SK-N-SH treated with all-trans-retinoic acid at 6 μM for 48 hours (cell line): ENCODE data around the gene MXRA7.
A peak's percentile ranks its signal among the peaks of the same experiment; 100 is the strongest.
"Not testable (repeated sequence)": the region's sequence is repeated elsewhere in the genome, so short reads cannot be mapped to it uniquely, and the experiment has no call there.

Experiments
- ATAC-seq: fragments of 200-7000 bp; cut with Tn5 transposase; 3 replicates; pipeline ENCODE4 v1.9.1; 2020; ENCODE audit warnings: mild to moderate bottlenecking, moderate library complexity
- BACH2 ChIP-seq: fragments of 250-450 bp; sonication (Bioruptor Pico); IDR thresholded peaks from 2 replicates; pipeline ENCODE4 v1.9.0; 2021; ENCODE audit warnings: mild to moderate bottlenecking, borderline replicate concordance
- CSDC2 ChIP-seq: fragments of 250-450 bp; sonication (Bioruptor Pico); IDR thresholded peaks from 2 replicates; pipeline ENCODE4 v1.5.0; 2020; ENCODE audit warnings: mild to moderate bottlenecking, moderate library complexity
- ESRRG ChIP-seq: fragments of 250-450 bp; sonication (Bioruptor Pico); IDR thresholded peaks from 2 replicates; pipeline ENCODE4 v1.6.1; 2021; ENCODE audit warnings: mild to moderate bottlenecking
- GLIS3 ChIP-seq: fragments of 250-450 bp; sonication (Bioruptor Pico); IDR thresholded peaks from 2 replicates; pipeline ENCODE4 v1.5.0; 2020; ENCODE audit warnings: mild to moderate bottlenecking, moderate library complexity
- ISL1 ChIP-seq: fragments of 250-450 bp; sonication (Bioruptor Pico); IDR thresholded peaks from 2 replicates; pipeline ENCODE4 v2.1.2; 2022; ENCODE audit warnings: mild to moderate bottlenecking, moderate library complexity
- OSR1 ChIP-seq: fragments of 250-450 bp; sonication (Bioruptor Pico); IDR thresholded peaks from 2 replicates; pipeline ENCODE4 v1.8.0; 2022; ENCODE audit warnings: moderate library complexity, mild to moderate bottlenecking, inconsistent platforms
- PPARA ChIP-seq: fragments of 250-450 bp; sonication (Bioruptor Pico); IDR thresholded peaks from 2 replicates; pipeline ENCODE4 v1.5.0; 2020; ENCODE audit warnings: mild to moderate bottlenecking, borderline replicate concordance
- RARB ChIP-seq: fragments of 250-450 bp; sonication (Bioruptor Pico); IDR thresholded peaks from 2 replicates; pipeline ENCODE4 v1.8.0; 2021; ENCODE audit warnings: mild to moderate bottlenecking, moderate library complexity
- SNAI2 ChIP-seq: fragments of 250-450 bp; sonication (Bioruptor Pico); IDR thresholded peaks from 2 replicates; pipeline ENCODE4 v1.5.0; 2020; ENCODE audit warnings: mild to moderate bottlenecking, moderate library complexity
- TCF4 ChIP-seq: fragments of 250-450 bp; sonication (Bioruptor Pico); IDR thresholded peaks from 2 replicates; pipeline ENCODE4 v1.8.0; 2021; ENCODE audit warnings: mild to moderate bottlenecking, moderate library complexity, borderline replicate concordance
- TOX ChIP-seq: fragments of 250-450 bp; sonication (Bioruptor Pico); IDR thresholded peaks from 2 replicates; pipeline ENCODE4 v1.8.0; 2021; ENCODE audit warnings: mild to moderate bottlenecking, moderate library complexity, borderline replicate concordance
- ZC3H10 ChIP-seq: fragments of 250-450 bp; sonication (Bioruptor Pico); IDR thresholded peaks from 2 replicates; pipeline ENCODE4 v1.5.1; 2021; ENCODE audit warnings: mild to moderate bottlenecking, moderate library complexity
- ZFP3 ChIP-seq: fragments of 250-450 bp; sonication (Bioruptor Pico); IDR thresholded peaks from 2 replicates; pipeline ENCODE4 v1.5.0; 2020; ENCODE audit warnings: mild to moderate bottlenecking, moderate library complexity
- ZFP30 ChIP-seq: fragments of 450-650 bp; formaldehyde crosslinking; IDR thresholded peaks from 2 replicates; pipeline ENCODE4 v1.5.0; 2022; ENCODE audit warnings: mild to moderate bottlenecking, moderate library complexity
- ZNF565 ChIP-seq: fragments of 450-650 bp; formaldehyde crosslinking; conservative IDR thresholded peaks from 2 replicates; pipeline ENCODE4 v1.5.0; 2020; ENCODE audit warnings: low read depth, mild to moderate bottlenecking, moderate library complexity
- ZNF70 ChIP-seq: fragments of 450-650 bp; formaldehyde crosslinking; IDR thresholded peaks from 2 replicates; pipeline ENCODE4 v1.5.0; 2020; ENCODE audit warnings: mild to moderate bottlenecking, moderate library complexity
- ZNF8 ChIP-seq: fragments of 450-650 bp; formaldehyde crosslinking; IDR thresholded peaks from 2 replicates; pipeline ENCODE4 v1.5.0; 2020; ENCODE audit warnings: mild to moderate bottlenecking, moderate library complexity
- TF ChIP-seq, protein P1 (sequence below): fragments of 250-450 bp; sonication (Bioruptor Pico); IDR thresholded peaks from 2 replicates; pipeline ENCODE4 v1.5.1; 2021; ENCODE audit warnings: mild to moderate bottlenecking, moderate library complexity
- TF ChIP-seq, protein P2 (sequence below): fragments of 250-450 bp; sonication (Bioruptor Pico); IDR thresholded peaks from 2 replicates; pipeline ENCODE4 v1.5.1; 2020; ENCODE audit warnings: low read depth, mild to moderate bottlenecking, moderate library complexity
- TF ChIP-seq, protein P3 (sequence below): fragments of 250-450 bp; sonication (Bioruptor Pico); IDR thresholded peaks from 2 replicates; pipeline ENCODE4 v1.8.0; 2020; ENCODE audit warnings: mild to moderate bottlenecking, moderate library complexity, borderline replicate concordance
- TF ChIP-seq, protein P4 (sequence below): fragments of 250-450 bp; sonication (Bioruptor Pico); IDR thresholded peaks from 2 replicates; pipeline ENCODE4 v1.5.0; 2020; ENCODE audit warnings: mild to moderate bottlenecking, moderate library complexity

MXRA7 gene

DNA sequence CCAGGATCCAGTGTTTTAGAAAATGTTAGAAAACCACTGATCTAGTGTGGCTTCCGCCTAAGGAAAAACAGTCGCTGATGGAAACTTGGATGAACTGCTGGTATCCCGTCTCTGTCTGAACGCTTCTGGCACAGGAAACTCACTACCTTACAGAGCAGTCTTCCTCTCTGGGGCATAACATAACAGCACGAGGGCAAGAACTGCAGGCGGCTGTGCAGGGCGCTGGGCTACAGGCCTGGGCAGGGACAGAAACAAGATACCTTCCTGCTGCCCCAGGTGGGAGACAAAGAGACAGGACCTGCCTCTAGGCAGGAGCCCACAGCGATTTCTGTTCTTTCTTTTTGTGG is 10.5 kb downstream of the MXRA7 start:
- ATAC-seq, result peak; percentile 60

DNA sequence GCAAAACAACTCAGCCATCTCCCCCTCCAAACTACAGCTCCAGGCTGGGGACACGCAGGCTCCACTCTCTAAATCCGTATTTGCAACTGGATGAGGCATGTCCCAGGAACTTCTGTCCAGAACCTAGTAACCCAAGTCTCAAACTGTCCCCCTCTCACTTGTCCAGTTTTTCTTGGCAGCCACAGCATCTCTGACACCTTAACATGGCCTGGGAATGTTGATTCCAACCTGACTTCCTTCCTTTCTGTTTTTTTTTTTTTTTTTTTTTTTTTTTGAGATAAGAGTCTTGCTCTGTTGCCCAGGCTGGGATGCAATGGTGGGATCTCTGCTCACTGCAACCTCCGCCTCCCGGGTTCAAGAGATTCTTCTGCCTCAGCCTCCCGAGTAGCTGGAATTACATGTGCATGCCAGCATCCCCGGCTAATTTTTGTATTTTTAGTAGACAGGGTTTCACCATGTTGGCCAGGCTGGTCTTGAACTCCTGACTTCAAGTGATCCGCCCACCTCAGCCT is 12.2 kb downstream of the MXRA7 start:
- not testable (repeated sequence) for ATAC-seq

More for the DNA sequence above, 10.5 kb downstream of the MXRA7 start:
- TF ChIP-seq PPARA (CRISPR knock-in tag) (no peak), GLIS3 (CRISPR knock-in tag) (no peak), TOX (no peak), RARB (CRISPR knock-in tag) (no peak), ZNF70 (CRISPR knock-in tag) (no peak), ZC3H10 (CRISPR knock-in tag) (no peak), OSR1 (CRISPR knock-in tag) (no peak), ZNF565 (no peak), ZFP3 (CRISPR knock-in tag) (no peak), ESRRG (CRISPR knock-in tag) (no peak), ISL1 (no peak), CSDC2 (CRISPR knock-in tag) (no peak), SNAI2 (no peak), TCF4 (CRISPR knock-in tag) (no peak), ZFP30 (CRISPR knock-in tag) (no peak)
- TF ChIP-seq, protein P1, sequence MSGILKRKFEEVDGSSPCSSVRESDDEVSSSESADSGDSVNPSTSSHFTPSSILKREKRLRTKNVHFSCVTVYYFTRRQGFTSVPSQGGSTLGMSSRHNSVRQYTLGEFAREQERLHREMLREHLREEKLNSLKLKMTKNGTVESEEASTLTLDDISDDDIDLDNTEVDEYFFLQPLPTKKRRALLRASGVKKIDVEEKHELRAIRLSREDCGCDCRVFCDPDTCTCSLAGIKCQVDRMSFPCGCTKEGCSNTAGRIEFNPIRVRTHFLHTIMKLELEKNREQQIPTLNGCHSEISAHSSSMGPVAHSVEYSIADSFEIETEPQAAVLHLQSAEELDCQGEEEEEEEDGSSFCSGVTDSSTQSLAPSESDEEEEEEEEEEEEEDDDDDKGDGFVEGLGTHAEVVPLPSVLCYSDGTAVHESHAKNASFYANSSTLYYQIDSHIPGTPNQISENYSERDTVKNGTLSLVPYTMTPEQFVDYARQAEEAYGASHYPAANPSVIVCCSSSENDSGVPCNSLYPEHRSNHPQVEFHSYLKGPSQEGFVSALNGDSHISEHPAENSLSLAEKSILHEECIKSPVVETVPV (CRISPR knock-in tag), result no peak
- TF ChIP-seq, protein P2, sequence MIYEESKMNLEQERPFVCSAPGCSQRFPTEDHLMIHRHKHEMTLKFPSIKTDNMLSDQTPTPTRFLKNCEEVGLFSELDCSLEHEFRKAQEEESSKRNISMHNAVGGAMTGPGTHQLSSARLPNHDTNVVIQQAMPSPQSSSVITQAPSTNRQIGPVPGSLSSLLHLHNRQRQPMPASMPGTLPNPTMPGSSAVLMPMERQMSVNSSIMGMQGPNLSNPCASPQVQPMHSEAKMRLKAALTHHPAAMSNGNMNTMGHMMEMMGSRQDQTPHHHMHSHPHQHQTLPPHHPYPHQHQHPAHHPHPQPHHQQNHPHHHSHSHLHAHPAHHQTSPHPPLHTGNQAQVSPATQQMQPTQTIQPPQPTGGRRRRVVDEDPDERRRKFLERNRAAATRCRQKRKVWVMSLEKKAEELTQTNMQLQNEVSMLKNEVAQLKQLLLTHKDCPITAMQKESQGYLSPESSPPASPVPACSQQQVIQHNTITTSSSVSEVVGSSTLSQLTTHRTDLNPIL (CRISPR knock-in tag), result no peak
- TF ChIP-seq, protein P3, sequence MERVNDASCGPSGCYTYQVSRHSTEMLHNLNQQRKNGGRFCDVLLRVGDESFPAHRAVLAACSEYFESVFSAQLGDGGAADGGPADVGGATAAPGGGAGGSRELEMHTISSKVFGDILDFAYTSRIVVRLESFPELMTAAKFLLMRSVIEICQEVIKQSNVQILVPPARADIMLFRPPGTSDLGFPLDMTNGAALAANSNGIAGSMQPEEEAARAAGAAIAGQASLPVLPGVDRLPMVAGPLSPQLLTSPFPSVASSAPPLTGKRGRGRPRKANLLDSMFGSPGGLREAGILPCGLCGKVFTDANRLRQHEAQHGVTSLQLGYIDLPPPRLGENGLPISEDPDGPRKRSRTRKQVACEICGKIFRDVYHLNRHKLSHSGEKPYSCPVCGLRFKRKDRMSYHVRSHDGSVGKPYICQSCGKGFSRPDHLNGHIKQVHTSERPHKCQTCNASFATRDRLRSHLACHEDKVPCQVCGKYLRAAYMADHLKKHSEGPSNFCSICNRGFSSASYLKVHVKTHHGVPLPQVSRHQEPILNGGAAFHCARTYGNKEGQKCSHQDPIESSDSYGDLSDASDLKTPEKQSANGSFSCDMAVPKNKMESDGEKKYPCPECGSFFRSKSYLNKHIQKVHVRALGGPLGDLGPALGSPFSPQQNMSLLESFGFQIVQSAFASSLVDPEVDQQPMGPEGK (CRISPR knock-in tag), result no peak
- TF ChIP-seq, protein P4, sequence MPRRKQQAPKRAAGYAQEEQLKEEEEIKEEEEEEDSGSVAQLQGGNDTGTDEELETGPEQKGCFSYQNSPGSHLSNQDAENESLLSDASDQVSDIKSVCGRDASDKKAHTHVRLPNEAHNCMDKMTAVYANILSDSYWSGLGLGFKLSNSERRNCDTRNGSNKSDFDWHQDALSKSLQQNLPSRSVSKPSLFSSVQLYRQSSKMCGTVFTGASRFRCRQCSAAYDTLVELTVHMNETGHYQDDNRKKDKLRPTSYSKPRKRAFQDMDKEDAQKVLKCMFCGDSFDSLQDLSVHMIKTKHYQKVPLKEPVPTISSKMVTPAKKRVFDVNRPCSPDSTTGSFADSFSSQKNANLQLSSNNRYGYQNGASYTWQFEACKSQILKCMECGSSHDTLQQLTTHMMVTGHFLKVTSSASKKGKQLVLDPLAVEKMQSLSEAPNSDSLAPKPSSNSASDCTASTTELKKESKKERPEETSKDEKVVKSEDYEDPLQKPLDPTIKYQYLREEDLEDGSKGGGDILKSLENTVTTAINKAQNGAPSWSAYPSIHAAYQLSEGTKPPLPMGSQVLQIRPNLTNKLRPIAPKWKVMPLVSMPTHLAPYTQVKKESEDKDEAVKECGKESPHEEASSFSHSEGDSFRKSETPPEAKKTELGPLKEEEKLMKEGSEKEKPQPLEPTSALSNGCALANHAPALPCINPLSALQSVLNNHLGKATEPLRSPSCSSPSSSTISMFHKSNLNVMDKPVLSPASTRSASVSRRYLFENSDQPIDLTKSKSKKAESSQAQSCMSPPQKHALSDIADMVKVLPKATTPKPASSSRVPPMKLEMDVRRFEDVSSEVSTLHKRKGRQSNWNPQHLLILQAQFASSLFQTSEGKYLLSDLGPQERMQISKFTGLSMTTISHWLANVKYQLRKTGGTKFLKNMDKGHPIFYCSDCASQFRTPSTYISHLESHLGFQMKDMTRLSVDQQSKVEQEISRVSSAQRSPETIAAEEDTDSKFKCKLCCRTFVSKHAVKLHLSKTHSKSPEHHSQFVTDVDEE (CRISPR knock-in tag), result no peak

DNA sequence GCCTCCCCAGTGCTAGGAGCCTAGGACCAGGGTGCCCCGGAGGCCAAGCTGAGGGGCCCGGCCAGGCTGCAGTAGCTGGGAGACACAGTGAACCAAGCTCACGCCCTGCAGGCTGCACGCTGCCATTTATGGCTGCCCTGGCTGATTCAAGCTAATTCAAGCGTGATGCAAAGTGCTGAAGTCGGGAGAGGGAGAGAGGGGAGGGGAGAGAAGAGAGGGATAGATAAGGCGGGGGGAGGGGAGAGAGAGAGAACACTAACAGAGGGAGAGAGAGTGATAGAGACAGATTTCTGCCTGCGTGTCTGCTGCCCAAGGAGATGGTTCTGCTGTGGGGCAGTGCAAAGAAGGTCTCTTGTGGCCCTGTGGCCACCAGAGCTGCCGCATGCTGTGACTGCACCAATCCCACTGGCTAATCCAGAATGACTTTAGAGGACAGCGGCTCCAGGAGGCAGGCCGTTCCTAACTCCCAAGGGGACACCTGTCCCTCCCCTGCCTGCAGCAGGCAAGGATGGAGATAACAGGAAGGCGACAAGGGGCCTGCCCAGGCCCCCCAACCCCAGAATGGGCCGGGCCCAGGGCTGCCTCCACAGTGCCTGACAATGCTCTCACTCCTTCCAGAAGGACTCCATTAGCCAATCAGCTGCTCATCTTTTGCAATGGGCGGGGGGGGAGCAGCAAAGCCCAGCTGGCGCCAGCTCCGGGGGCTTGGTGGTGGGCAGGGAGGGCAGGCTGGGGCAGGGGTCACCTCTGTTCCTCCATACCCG is 12.9 kb downstream of the MXRA7 start:
- no peak for TF ChIP-seq BACH2 (CRISPR knock-in tag)
- TF ChIP-seq ZNF70 (CRISPR knock-in tag), result 0 out of 2 replicates have a peak, but pooled peaks have one; percentile 16
- no peak for TF ChIP-seq ZNF8 (CRISPR knock-in tag)
- 0 out of 2 replicates have a peak, but pooled peaks have one; percentile 21 for TF ChIP-seq ZNF565
- TF ChIP-seq, protein P2 (CRISPR knock-in tag), result no peak
- no peak for TF ChIP-seq ZFP30 (CRISPR knock-in tag)
- TF ChIP-seq ZC3H10 (CRISPR knock-in tag), result no peak
- TF ChIP-seq TOX, result no peak
- TF ChIP-seq CSDC2 (CRISPR knock-in tag), result no peak
- ATAC-seq, result no peak
